ENCODE measurements around the gene AIRE. TPM values are rescaled to one million over a fixed set of nuclear protein-coding genes. Genes with fewer than 3 reads are reported as not detected.

AIRE gene
- total RNA-seq, 4 donors from 2014 or later: 0.30 TPM; not detected in 3

DNA sequence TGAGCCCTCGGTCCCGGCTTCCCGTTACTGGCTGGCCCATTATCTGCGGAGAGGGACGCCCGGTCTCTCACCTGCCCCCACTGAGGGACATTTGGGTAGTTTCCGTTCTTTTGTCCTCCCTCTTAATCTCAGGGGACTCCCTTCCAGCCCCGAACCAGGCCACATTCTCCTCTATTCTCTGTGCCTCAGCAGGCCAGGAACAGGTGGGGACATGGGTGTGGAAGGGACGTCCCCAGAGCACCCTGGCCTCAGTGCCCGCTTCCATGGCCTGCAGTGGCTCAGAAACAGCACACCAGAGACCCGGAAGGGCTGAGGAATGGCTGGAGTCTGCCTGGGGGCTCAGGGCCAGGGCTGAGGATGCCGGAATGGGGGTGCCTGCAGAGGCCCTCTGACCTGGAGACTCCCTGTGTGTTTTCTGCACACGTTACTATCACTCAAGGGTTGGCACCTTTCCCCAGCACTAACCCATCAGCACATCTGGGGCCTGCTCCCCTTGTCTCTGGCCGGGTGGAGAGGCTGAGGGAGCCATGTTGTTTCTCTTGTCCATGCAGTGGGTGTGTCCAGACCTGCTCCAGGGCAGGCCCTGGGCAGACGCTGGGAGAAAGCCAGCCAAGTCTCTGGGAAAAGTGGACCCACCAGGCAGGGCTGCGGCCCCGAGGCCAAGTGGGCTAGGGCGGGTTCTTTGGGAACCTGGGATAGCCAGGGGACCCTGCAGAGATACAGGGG lies 14.0 kb upstream of the AIRE start:
- 82 to 83% methylated on average over 18 of the region's 18 CpGs for WGBS, 2 donors
- no peak for DNase-seq (ENCODE audit: low spot score in 2 of 2)
- no peak for TF ChIP-seq EP300 (IDR thresholded peaks at IDR 0.05)
- TF ChIP-seq, protein P1, sequence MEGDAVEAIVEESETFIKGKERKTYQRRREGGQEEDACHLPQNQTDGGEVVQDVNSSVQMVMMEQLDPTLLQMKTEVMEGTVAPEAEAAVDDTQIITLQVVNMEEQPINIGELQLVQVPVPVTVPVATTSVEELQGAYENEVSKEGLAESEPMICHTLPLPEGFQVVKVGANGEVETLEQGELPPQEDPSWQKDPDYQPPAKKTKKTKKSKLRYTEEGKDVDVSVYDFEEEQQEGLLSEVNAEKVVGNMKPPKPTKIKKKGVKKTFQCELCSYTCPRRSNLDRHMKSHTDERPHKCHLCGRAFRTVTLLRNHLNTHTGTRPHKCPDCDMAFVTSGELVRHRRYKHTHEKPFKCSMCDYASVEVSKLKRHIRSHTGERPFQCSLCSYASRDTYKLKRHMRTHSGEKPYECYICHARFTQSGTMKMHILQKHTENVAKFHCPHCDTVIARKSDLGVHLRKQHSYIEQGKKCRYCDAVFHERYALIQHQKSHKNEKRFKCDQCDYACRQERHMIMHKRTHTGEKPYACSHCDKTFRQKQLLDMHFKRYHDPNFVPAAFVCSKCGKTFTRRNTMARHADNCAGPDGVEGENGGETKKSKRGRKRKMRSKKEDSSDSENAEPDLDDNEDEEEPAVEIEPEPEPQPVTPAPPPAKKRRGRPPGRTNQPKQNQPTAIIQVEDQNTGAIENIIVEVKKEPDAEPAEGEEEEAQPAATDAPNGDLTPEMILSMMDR (IDR thresholded peaks at IDR 0.05): no peak
- TF ChIP-seq POLR2A (IDR thresholded peaks at IDR 0.05): no peak
- no peaks in the 10 kb centered on the region for H3K36me3 ChIP-seq
- no peak overlapping the region for H3K27ac ChIP-seq
- H3K9me3 ChIP-seq: peaks cover 0 to 6% (median 0%) of the 10 kb centered on the region in 4 donors
- no peaks in the 10 kb centered on the region for H3K27me3 ChIP-seq
- no peaks in the 10 kb centered on the region for H3K4me1 ChIP-seq
- H3K4me3 ChIP-seq: no peak overlapping the region

DNA sequence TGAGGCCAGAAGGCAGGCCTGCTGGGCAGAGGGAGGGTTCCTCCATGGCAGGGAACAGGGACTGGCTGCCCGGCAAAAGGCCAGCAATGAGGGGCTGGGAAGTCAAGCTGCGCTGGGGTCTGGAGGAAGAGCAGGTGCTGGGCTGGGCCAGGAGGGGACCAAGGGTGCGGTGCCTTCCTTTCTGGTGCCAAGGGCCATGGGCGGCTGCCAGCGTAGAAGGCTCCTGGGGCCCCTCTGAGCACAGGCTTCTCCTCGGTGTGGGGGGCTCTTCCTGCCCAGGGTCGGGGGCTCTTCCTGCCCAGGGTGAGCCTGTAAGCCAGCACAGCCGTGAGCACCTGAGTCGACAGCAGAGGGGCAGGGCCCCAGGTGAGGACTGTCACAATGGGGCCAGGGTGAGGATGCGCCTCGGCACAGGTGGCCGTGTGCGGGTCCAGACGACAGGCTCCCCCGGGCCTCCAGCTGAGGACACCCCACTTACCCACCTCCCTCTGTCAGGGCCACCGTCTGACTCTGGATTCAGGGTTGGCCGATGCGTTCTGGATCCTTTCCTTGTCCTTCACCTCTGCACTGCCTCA lies 13.3 kb upstream of the AIRE start:
- no peak for DNase-seq (ENCODE audit: low spot score in 2 of 2)
- H3K27me3 ChIP-seq: no peaks in the 10 kb centered on the region
- TF ChIP-seq POLR2A (IDR thresholded peaks at IDR 0.05): no peak
- TF ChIP-seq, protein P1 (IDR thresholded peaks at IDR 0.05): no peak
- no peak for TF ChIP-seq EP300 (IDR thresholded peaks at IDR 0.05)
- H3K36me3 ChIP-seq: no peaks in the 10 kb centered on the region
- peaks cover 0 to 6% (median 0%) of the 10 kb centered on the region in 4 donors for H3K9me3 ChIP-seq
- H3K27ac ChIP-seq: no peak overlapping the region
- 83 to 89% methylated on average over 8 to 17 of the region's 18 CpGs for WGBS, 2 donors
- H3K4me1 ChIP-seq: no peaks in the 10 kb centered on the region
- H3K4me3 ChIP-seq: no peak overlapping the region

DNA sequence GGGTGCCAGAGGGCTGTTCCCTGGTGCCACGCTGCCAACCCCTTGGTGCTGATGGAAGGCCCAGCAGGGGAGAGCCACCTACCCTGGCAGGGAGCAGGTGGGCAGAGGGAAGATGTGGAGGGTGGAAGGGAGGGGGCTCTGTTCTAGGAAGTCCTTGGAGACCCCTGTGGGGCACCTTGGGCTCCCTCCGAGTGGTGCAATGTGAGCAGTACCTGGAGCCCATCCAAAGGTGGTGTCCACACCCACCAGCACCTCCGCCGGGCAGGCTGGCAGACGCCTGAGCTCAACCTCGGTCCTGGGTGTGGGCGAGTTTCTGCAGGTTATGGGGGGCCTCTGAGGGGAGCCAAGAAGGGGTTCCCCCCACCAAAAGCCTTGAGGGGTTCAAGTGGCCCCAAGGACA lies 12.6 kb upstream of the AIRE start:
- Histone ChIP-seq H3K4me3 (no peak overlapping the region), H3K4me1 (no peaks in the 10 kb centered on the region), H3K27me3 (no peaks in the 10 kb centered on the region), H3K9me3 (peaks cover 0 to 6% (median 0%) of the 10 kb centered on the region in 4 donors), H3K27ac (no peak overlapping the region), H3K36me3 (no peaks in the 10 kb centered on the region)
- DNase-seq (ENCODE audit: low spot score in 2 of 2): no peak
- 89 to 90% methylated on average over 7 of the region's 7 CpGs for WGBS, 2 donors
- TF ChIP-seq EP300 (IDR thresholded peaks at IDR 0.05): no peak
- TF ChIP-seq POLR2A (IDR thresholded peaks at IDR 0.05): no peak
- TF ChIP-seq, protein P1 (IDR thresholded peaks at IDR 0.05): no peak

DNA sequence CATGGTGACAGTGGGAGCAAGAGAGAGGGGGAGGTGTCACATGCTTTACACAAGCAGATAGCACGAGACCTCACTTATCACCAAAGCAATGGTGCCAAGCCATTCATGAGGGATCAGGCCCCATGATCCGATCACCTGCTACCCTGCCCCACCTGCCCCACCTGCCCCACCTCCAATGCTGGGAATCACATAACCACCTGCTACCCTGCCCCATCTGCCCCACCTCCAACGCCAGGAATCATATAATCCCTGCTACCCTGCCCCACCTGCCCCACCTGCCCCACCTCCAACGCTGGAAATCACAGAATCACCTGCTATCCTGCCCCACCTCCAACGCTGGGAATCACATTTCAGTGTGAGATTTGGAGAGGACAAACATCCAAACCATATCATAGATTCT lies 10.6 kb upstream of the AIRE start:
- WGBS, 2 donors: 70 to 86% methylated on average over 5 of the region's 5 CpGs
- Histone ChIP-seq H3K4me1 (no peaks in the 10 kb centered on the region), H3K27me3 (no peaks in the 10 kb centered on the region), H3K36me3 (no peaks in the 10 kb centered on the region), H3K4me3 (no peak overlapping the region), H3K27ac (no peak overlapping the region), H3K9me3 (peaks cover 0 to 6% (median 0%) of the 10 kb centered on the region in 4 donors)
- no peak for DNase-seq (ENCODE audit: low spot score in 2 of 2)
- TF ChIP-seq EP300 (IDR thresholded peaks at IDR 0.05): no peak

DNA sequence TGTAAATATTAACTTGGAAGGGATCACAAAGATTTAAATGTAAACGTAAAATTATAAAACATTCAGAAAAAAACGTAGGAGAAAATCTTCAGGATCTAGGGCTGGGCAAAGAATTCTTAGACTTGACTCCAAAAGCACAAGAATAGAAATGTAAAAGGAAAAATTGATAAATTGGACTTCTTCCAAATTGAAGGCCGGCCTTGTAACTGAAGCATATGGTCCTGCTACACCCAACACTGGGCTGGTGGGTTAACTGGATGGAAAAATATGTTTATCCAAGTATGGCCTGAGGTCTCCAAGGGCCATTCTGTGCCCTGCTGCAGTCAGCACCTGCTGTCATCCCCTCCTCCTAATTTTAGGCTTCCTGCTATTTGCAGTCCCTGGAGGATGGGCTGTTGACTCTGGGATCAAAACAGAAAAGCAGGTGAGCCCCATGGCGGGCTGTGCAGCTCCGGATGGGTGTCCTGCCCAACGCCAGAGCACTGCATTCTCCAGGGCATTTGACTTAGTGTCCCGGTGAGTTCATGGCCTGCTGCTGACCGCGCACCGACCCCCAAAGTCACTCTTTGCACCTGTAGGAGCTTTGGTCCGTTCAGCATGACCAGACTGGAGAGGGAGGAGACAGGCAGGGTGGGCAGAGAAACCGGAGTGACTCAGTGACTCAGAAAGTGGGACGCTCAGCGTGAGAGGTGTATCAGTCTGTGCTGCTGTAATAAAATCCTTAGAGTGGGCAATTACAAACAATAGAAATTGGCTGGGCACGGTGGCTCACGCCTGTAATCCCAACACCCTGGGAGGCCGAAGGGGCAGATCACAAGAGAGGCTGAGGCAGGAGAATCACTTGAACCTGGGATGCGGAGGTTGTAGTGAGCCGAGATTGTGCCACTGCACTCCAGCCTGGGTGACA lies 6.1 kb upstream of the AIRE start:
- H3K4me3 ChIP-seq: no peak overlapping the region
- WGBS, 2 donors: 74 to 77% methylated on average over 19 of the region's 19 CpGs
- no peaks in the 10 kb centered on the region for H3K27me3 ChIP-seq
- H3K4me1 ChIP-seq: no peaks in the 10 kb centered on the region
- no peak for TF ChIP-seq EP300 (IDR thresholded peaks at IDR 0.05)
- no peak for TF ChIP-seq POLR2A (IDR thresholded peaks at IDR 0.05)
- TF ChIP-seq, protein P1 (IDR thresholded peaks at IDR 0.05): no peak
- H3K36me3 ChIP-seq: no peaks in the 10 kb centered on the region
- H3K9me3 ChIP-seq: peaks cover 0 to 6% (median 0%) of the 10 kb centered on the region in 4 donors
- DNase-seq (ENCODE audit: low spot score in 2 of 2): no peak
- no peak overlapping the region for H3K27ac ChIP-seq

Data from tibial nerve (tissue), 4 donors.